Measurements from ENCODE around the gene FBXO2.

FBXO2 gene

DNA sequence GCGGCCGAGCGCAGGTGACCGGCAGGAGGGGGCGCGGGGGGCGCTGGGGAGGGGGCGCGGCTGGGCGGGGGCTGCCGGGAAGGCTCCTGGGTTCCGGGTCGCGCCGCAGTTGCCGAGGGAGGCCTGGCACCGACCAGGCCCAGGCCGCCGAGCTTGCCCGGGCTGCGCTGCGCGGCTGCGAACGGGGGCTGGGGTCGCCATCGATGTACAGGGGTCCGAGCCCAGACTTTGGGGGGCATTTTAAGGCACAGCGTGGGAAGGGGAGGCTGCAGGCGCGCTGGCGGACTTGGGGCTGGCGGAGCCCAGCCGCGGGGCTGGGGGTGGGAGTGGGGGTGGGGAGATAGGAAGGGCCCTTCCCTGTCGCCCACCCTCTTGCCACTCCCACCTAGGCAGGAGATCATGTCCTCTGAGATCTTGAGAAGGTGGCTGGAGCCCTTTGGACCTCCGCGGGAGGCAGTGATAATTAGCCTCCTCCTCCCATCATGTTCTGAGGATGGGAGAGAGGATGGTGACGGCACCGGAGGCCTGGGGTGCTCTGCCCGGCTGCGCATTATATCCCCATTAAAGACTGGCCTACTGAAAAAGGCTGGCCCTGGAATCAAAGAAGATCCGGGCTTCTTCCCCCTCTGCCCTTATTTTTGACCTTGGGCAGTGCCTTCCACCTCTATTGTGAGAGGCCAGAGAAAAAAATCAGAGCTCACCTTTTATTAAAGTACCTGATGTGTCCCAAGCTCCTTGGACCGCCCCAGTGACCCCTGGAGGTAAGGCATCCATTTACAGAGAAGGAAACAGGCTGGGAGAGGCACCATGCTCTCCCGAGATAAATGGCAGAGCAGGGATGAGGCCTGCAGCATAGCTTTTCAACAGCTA, 945 bp upstream of the FBXO2 start:
- no peak for DNase-seq
- no peak overlapping the region for H3K27ac ChIP-seq
- H3K4me3 ChIP-seq (ENCODE audit: low read depth, low read length), result peak overlapping the region; percentile 62
- TF ChIP-seq, protein P1, sequence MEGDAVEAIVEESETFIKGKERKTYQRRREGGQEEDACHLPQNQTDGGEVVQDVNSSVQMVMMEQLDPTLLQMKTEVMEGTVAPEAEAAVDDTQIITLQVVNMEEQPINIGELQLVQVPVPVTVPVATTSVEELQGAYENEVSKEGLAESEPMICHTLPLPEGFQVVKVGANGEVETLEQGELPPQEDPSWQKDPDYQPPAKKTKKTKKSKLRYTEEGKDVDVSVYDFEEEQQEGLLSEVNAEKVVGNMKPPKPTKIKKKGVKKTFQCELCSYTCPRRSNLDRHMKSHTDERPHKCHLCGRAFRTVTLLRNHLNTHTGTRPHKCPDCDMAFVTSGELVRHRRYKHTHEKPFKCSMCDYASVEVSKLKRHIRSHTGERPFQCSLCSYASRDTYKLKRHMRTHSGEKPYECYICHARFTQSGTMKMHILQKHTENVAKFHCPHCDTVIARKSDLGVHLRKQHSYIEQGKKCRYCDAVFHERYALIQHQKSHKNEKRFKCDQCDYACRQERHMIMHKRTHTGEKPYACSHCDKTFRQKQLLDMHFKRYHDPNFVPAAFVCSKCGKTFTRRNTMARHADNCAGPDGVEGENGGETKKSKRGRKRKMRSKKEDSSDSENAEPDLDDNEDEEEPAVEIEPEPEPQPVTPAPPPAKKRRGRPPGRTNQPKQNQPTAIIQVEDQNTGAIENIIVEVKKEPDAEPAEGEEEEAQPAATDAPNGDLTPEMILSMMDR (IDR thresholded peaks at IDR 0.05; ENCODE audit: low read depth, low read length, missing control alignments), result no peak
- H3K36me3 ChIP-seq (replicated peaks), result no peaks in the 10 kb centered on the region
- in situ Hi-C loops (cut with HindIII; ENCODE audit: low pct_ligation_motif_present, low sequenced_read_pairs), result no loop called here
- peaks cover under 1% of the 10 kb centered on the region for H3K27me3 ChIP-seq (replicated peaks)

DNA sequence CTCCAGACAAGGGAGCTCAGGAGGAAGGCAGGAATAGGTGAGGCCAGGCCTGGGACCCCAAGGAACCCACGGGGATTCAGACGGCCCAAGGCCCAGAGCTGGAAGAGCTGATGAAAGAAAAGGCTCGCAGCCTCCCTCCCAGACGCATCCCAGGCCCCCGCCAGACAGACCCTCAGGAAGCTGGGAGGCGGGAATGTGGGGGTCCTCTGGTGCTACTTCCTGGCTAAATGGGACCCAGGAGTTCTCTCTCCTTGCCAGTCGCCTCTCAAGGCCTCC, 430 bp downstream of the FBXO2 start:
- H3K4me3 ChIP-seq (ENCODE audit: low read depth, low read length), result peak overlapping the region; percentile 62
- in situ Hi-C loops (cut with HindIII; ENCODE audit: low pct_ligation_motif_present, low sequenced_read_pairs), result no loop called here
- no peaks in the 10 kb centered on the region for H3K36me3 ChIP-seq (replicated peaks)
- H3K27me3 ChIP-seq (replicated peaks), result peaks cover 11% of the 10 kb centered on the region
- no peak for DNase-seq
- TF ChIP-seq, protein P1 (IDR thresholded peaks at IDR 0.05; ENCODE audit: low read depth, low read length, missing control alignments), result no peak
- no peak overlapping the region for H3K27ac ChIP-seq

DNA sequence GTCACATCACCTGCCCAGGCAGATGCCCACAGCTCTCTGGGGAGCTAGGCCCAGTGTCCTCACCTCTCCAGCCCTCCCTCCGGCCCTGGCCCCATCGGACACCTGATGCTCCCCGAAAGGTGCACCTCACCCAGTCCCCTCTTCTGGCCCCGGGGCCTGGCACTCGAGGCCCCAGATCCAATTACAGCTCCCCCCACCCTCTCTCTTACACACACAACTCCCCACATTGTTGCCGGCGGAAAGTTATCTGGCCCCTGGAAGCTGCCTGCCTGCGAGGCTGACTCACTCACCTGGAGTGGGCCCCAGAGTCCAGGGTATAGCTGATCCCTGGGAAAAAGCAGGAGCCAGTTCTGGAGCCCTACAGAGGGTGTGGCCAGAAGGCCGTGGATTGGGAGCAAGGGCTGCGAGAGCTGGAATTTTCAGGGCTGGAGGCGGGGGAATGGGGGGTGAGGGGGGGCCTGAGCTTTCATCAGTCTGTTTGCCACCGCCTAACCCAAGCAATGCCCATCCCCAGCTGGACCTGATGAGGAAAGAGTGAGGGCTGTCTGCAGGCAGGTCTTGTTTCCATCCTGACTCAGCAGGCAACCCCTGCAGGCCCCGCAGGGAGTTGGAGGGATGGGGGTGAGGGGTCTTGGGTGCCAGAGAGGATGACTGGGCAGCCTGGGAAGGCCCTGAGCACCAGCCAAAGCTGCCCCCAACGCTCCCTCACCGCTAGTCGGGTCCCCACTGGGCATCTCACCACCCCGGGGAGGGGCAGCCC, 948 bp downstream of the FBXO2 start:
- Histone ChIP-seq H3K27me3 (replicated peaks) (peaks cover 15% of the 10 kb centered on the region), H3K36me3 (replicated peaks) (no peaks in the 10 kb centered on the region), H3K4me3 (ENCODE audit: low read depth, low read length) (no peak overlapping the region), H3K27ac (no peak overlapping the region)
- in situ Hi-C loops (cut with HindIII; ENCODE audit: low pct_ligation_motif_present, low sequenced_read_pairs), result no loop called here
- no peak for DNase-seq
- TF ChIP-seq, protein P1 (IDR thresholded peaks at IDR 0.05; ENCODE audit: low read depth, low read length, missing control alignments), result no peak

DNA sequence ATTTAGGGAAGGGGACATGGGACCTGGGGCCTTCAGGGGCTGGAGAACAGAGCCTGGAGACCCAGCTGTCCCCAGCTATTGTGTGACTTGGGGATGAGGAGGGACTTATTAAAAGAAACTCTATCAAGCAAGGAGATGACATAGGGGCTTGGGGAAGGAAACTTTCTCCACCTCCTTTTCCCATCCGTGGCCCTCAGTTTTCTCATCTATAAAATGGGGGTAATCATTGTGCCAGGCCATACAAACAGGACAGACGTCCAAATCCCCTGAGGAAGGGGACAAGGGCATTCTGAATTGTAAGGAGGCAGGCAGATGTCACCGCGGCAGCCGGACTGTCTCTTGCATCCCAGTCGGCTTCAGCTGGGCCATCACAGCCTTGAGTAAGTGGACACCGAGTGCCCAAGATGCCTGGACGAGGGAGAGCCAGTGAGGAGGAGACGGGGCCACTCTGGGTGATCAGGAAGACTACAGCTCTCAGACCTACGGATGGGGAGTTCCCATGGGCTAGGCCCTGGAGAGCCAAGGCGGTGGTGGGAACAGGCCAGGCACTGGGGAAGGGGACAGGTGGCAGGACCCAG, 1.9 kb downstream of the FBXO2 start:
- in situ Hi-C loops (cut with HindIII; ENCODE audit: low pct_ligation_motif_present, low sequenced_read_pairs), result no loop called here
- no peak for DNase-seq
- Histone ChIP-seq H3K36me3 (replicated peaks) (no peaks in the 10 kb centered on the region), H3K27ac (no peak overlapping the region), H3K4me3 (ENCODE audit: low read depth, low read length) (no peak overlapping the region), H3K27me3 (replicated peaks) (peaks cover 15% of the 10 kb centered on the region)
- TF ChIP-seq, protein P1 (IDR thresholded peaks at IDR 0.05; ENCODE audit: low read depth, low read length, missing control alignments), result no peak

DNA sequence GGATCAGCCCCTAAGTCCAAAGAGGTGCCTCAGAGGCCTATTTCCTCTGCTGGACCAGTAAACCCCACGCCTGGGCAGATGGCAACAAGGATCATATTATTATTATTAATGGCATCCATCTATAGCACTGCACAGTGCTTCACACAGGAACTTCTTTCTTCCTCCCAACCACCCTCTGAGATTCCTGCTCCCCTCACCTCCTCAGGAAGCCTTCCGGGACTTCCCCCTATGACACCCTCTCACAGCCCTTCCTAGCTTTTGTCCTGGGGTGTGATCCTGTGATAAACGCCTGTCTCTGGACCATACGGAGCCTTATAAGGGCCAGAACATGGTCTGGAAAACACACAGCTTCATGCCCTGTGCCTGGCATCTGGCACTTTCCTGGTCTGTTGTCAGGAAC, 3.2 kb downstream of the FBXO2 start:
- Histone ChIP-seq H3K4me3 (ENCODE audit: low read depth, low read length) (no peak overlapping the region), H3K27me3 (replicated peaks) (peaks cover 15% of the 10 kb centered on the region), H3K36me3 (replicated peaks) (no peaks in the 10 kb centered on the region), H3K27ac (no peak overlapping the region)
- DNase-seq, result no peak
- in situ Hi-C loops (cut with HindIII; ENCODE audit: low pct_ligation_motif_present, low sequenced_read_pairs), result no loop called here
- TF ChIP-seq, protein P1 (IDR thresholded peaks at IDR 0.05; ENCODE audit: low read depth, low read length, missing control alignments), result no peak
